Epithelial cell of alveolus of lung (primary cell): ENCODE data around the gene RPS27L. TPM values are rescaled to one million over a fixed set of nuclear protein-coding genes. Genes with fewer than 3 reads are reported as not detected.

Source experiments
- total RNA-seq: library from RNA; depleted of rRNA; stranded (reverse); fragments of >200 nt; gene quantifications from 2 replicates; pipeline ENCODE4 v1.2.1, GENCODE V29; 2015

RPS27L gene
- 86.5 and 236 TPM in 2 replicates for total RNA-seq

DNA sequence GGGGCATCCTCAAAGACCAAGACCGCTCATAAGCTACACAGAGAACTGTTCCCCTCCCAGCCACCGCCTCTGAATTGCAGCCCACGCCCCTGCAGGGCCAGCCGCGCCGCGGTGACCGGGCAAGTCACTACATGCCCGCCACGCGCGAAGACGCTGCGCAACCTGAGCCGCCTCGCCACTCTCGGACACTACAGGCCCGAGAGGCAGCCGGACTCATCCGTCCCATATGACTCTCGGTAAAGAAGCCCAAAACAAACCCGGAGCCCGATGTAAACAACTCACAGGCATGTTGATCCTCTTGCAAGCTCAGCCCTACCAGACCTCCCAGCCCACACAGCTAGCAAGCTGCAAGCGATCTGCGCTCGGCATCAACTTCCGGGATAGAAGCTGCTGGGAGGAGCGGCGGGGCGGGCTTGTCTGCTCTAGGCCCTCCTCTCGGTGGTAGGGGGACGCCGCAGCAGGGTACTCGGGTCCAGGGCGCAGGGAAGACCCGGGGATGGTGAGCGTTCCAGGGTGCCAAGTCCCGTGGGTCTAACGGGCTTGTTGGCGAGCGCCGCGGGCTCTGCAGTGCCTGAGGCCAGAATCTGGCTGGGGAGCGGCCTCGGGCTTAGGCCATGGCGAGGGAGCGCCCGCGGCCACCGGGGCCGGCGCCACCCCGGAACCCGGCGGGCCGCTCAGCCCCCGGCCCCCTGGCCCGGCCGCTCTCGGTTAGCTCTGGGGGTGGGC is at the start of gene RPS27L:
Gene RPS27L, minus strand, starts transcription at position 360 of the 726 bp plus-strand sequence. Its CDS starts 72 bp downstream, at position 288.

GRCh38 chr15:63188926-63189871 is 31.9 kb upstream of the RPS27L start, which contains the start of gene RAB8B:
Gene RAB8B, plus strand, starts transcription at chr15:63189606. Its CDS starts 19 bp downstream, at chr15:63189625.

DNA sequence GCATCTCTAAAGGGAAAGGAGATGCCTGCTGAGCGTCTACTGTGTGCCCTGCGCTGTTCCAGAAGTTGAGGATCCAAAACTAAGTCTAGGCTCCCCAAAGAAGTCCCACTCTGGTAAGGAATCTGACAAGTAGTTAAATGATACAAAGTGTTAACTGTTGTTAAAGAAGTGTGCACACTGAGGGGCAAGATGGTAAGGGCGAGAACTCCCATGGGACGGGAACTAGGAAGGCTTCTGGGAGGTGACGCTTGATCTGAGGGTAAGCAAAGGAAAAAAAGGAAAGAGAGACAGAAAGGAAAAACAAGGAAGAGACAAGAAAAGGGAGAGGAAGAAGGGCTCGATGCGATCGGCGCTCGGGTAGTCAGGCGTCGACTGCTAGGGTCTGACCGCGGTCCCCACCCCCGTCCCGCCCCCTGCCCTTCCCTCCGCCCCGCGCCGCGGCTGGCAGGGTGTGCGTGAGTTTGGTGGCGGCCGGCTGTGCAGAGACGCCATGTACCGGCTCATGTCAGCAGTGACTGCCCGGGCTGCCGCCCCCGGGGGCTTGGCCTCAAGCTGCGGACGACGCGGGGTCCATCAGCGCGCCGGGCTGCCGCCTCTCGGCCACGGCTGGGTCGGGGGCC is 35.8 kb downstream of the RPS27L start, which contains the start of gene LACTB:
Gene LACTB, plus strand, starts transcription at position 480 of the 620 bp plus-strand sequence. Its CDS starts 11 bp downstream, at position 491.

Other genes starting within 250 kb of the RPS27L start
- gene TPM1, start 114.7 kb downstream of the RPS27L start, total RNA-seq = 134 and 424 TPM in 2 replicates
- 14.5 and 22.9 TPM in 2 replicates for gene LACTB, start 35.6 kb downstream of the RPS27L start, total RNA-seq
- 39.0 and 44.0 TPM in 2 replicates for gene RAB8B, start 32.1 kb upstream of the RPS27L start, total RNA-seq
- 11.8 and 24.6 TPM in 2 replicates for gene APH1B, start 120.1 kb upstream of the RPS27L start, total RNA-seq
- gene CA12, start 224.4 kb upstream of the RPS27L start, total RNA-seq = 10.3 and 10.5 TPM in 2 replicates